Measurements from ENCODE around the gene XIRP1.

Gene XIRP1

DNA sequence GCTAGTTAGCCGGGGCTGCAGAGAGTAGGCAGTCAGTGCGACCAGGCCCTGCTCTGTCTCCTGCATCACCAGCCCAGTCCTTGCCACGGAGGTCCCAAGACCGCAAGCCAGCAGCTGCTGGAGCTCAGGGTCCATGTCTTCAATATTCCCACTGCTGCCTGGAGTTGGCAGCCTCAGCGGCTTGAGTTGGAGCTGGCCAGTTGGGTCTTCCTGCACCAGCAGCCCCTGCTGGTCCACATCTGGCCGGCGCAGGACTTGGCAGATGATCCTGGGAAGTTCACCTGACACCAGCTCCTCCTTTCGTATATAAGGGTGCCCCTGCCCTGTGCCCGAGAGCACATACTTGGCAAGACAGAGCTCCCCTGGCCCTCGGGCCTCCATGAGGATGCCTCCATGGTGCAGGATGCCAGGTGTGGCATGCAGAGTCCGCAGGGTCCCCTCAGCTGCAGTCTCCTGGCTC, 5.7 kb downstream of the XIRP1 start:
- H3K27me3 ChIP-seq (replicated peaks; ENCODE audit: insufficient read depth, low read length) = no peaks in the 10 kb centered on the region
- H3F3A ChIP-seq (ENCODE audit: insufficient read depth, low read length) = no peaks in the 10 kb centered on the region
- H3K4me1 ChIP-seq (ENCODE audit: low read length) = peaks cover 23% of the 10 kb centered on the region
- H4K20me1 ChIP-seq (ENCODE audit: insufficient read depth, low read length) = no peaks in the 10 kb centered on the region
- no peaks in the 10 kb centered on the region for H3K9me2 ChIP-seq (replicated peaks; ENCODE audit: insufficient read depth, low read length)
- no peaks in the 10 kb centered on the region for H3K9me3 ChIP-seq (replicated peaks; ENCODE audit: insufficient read depth, low read length)
- no peak overlapping the region for H3K27ac ChIP-seq (ENCODE audit: low read length)
- no peaks in the 10 kb centered on the region for H3K79me2 ChIP-seq (ENCODE audit: low read length)
- TF ChIP-seq, protein P1, sequence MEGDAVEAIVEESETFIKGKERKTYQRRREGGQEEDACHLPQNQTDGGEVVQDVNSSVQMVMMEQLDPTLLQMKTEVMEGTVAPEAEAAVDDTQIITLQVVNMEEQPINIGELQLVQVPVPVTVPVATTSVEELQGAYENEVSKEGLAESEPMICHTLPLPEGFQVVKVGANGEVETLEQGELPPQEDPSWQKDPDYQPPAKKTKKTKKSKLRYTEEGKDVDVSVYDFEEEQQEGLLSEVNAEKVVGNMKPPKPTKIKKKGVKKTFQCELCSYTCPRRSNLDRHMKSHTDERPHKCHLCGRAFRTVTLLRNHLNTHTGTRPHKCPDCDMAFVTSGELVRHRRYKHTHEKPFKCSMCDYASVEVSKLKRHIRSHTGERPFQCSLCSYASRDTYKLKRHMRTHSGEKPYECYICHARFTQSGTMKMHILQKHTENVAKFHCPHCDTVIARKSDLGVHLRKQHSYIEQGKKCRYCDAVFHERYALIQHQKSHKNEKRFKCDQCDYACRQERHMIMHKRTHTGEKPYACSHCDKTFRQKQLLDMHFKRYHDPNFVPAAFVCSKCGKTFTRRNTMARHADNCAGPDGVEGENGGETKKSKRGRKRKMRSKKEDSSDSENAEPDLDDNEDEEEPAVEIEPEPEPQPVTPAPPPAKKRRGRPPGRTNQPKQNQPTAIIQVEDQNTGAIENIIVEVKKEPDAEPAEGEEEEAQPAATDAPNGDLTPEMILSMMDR (IDR thresholded peaks at IDR 0.05; ENCODE audit: low read length) = no peak
- TF ChIP-seq EZH2 (optimal IDR thresholded peaks at IDR 0.05; ENCODE audit: low read depth, low read length) = no peak
- TF ChIP-seq EZH2phosphoT487 (IDR thresholded peaks at IDR 0.05; ENCODE audit: low read length) = no peak
- H3K36me3 ChIP-seq (replicated peaks; ENCODE audit: insufficient read depth, low read length) = no peaks in the 10 kb centered on the region
- H2AFZ ChIP-seq (ENCODE audit: low read length) = no peak overlapping the region
- H3K9ac ChIP-seq (ENCODE audit: low read length) = no peak overlapping the region
- no peak for DNase-seq
- no peak overlapping the region for H3K4me3 ChIP-seq (ENCODE audit: low read length)
- H3K4me2 ChIP-seq (ENCODE audit: low read depth, low read length) = no peak overlapping the region

DNA sequence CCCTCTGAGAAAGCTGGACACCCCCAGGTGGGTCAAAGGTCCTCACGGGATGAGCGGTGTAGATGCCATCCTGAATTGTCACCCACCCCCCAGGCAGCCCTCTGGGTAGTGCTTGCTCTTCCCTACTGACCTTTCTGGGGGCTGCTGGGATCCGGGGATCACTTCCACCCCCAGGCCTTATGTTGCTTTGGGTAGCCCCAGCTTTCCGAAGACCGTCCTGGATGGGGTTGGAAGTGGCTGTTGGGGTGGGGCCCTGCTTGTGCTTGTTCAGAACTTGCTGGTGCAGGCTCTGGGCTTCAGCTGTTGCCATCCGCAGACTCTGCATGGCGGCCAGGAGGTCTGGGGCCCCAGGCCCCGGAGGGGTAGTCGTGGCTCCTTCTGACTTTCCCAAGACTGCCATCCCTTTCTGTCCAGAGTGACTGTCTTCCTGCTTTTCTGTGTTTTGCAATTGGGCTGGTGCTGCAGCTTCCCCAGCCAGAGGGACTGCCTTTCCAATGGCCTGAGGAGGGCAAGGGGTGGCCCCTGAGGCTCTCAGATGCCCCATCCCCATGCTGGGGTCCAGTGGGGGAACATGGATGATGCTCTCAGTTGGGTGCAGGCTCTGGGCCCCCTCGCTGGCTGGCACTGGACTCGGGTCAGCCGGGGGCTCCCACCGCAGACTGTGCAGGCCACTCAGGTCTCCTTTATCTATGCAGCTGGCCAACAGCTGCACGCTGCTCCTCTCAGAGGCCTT, 6.3 kb downstream of the XIRP1 start:
- DNase-seq = no peak

DNA sequence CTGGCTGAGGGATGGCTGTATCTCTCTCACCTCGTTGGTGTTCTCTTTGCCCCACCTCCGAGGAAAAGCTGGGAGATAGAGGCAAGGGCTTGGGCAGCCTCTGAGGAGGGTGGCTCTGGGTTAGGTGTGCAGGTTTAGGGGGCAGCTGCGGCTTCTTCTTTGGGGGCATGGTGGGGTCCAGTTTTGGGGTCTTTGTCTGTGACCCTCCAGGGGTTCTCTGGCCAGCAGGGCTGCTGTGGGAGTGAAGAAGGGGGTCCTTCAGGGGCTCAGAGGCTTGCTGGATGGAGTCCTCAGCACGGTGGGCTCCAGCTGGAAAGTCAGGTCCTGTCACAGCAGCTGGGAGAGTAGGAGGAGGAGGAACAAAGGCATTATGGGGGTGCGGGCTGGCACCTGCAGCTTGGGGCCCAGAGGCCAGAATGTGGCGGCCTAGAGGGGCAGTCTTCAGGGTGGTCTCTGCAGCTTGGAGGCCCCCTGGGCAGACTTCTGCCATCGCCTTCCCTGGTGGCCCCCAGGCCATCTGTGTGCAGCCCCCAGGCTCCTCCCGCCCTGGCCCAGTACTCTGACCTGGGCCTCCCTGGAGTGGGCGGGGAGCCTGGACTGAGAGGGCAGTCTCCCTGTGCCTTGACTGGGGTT, 7.0 kb downstream of the XIRP1 start:
- H3K9me3 ChIP-seq (replicated peaks; ENCODE audit: insufficient read depth, low read length) = no peaks in the 10 kb centered on the region
- no peaks in the 10 kb centered on the region for H3K36me3 ChIP-seq (replicated peaks; ENCODE audit: insufficient read depth, low read length)
- DNase-seq = no peak
- H3K79me2 ChIP-seq (ENCODE audit: low read length) = no peaks in the 10 kb centered on the region
- H3K4me1 ChIP-seq (ENCODE audit: low read length) = peaks cover 11% of the 10 kb centered on the region
- H4K20me1 ChIP-seq (ENCODE audit: insufficient read depth, low read length) = no peaks in the 10 kb centered on the region
- H3K27me3 ChIP-seq (replicated peaks; ENCODE audit: insufficient read depth, low read length) = no peaks in the 10 kb centered on the region
- 0 out of 2 replicates have a peak, but pooled peaks cover 2% of the 10 kb centered on the region for H3F3A ChIP-seq (ENCODE audit: insufficient read depth, low read length)
- H3K27ac ChIP-seq (ENCODE audit: low read length) = no peak overlapping the region
- no peak overlapping the region for H2AFZ ChIP-seq (ENCODE audit: low read length)
- no peaks in the 10 kb centered on the region for H3K9me2 ChIP-seq (replicated peaks; ENCODE audit: insufficient read depth, low read length)
- TF ChIP-seq, protein P1 (IDR thresholded peaks at IDR 0.05; ENCODE audit: low read length) = no peak
- TF ChIP-seq EZH2phosphoT487 (IDR thresholded peaks at IDR 0.05; ENCODE audit: low read length) (no peak), EZH2 (optimal IDR thresholded peaks at IDR 0.05; ENCODE audit: low read depth, low read length) (no peak)
- H3K4me2 ChIP-seq (ENCODE audit: low read depth, low read length) = no peak overlapping the region
- H3K9ac ChIP-seq (ENCODE audit: low read length) = no peak overlapping the region
- H3K4me3 ChIP-seq (ENCODE audit: low read length) = no peak overlapping the region

More for the DNA sequence above, 6.3 kb downstream of the XIRP1 start:
- H3K4me1 ChIP-seq (ENCODE audit: low read length) = peaks cover 17% of the 10 kb centered on the region
- H2AFZ ChIP-seq (ENCODE audit: low read length) = no peak overlapping the region
- no peak overlapping the region for H3K9ac ChIP-seq (ENCODE audit: low read length)
- TF ChIP-seq EZH2 (optimal IDR thresholded peaks at IDR 0.05; ENCODE audit: low read depth, low read length) (no peak), EZH2phosphoT487 (IDR thresholded peaks at IDR 0.05; ENCODE audit: low read length) (no peak)
- TF ChIP-seq, protein P1 (IDR thresholded peaks at IDR 0.05; ENCODE audit: low read length) = no peak
- H3K4me3 ChIP-seq (ENCODE audit: low read length) = no peak overlapping the region
- no peaks in the 10 kb centered on the region for H3K27me3 ChIP-seq (replicated peaks; ENCODE audit: insufficient read depth, low read length)
- H3K27ac ChIP-seq (ENCODE audit: low read length) = no peak overlapping the region
- H3K36me3 ChIP-seq (replicated peaks; ENCODE audit: insufficient read depth, low read length) = no peaks in the 10 kb centered on the region
- H3F3A ChIP-seq (ENCODE audit: insufficient read depth, low read length) = 0 out of 2 replicates have a peak, but pooled peaks cover 2% of the 10 kb centered on the region
- H4K20me1 ChIP-seq (ENCODE audit: insufficient read depth, low read length) = no peaks in the 10 kb centered on the region
- no peaks in the 10 kb centered on the region for H3K9me3 ChIP-seq (replicated peaks; ENCODE audit: insufficient read depth, low read length)
- no peak overlapping the region for H3K4me2 ChIP-seq (ENCODE audit: low read depth, low read length)
- no peaks in the 10 kb centered on the region for H3K9me2 ChIP-seq (replicated peaks; ENCODE audit: insufficient read depth, low read length)
- no peaks in the 10 kb centered on the region for H3K79me2 ChIP-seq (ENCODE audit: low read length)

All from MM.1S (cell line).